IMR-90 (cell line): ENCODE measurements around the gene PLA2G12B.

ENCODE experiments used
- CEBPB ChIP-seq: IDR thresholded peaks from 2 replicates; pipeline ENCODE4 v1.6.1; 2012; ENCODE audit warnings: low read depth, low read length, improper control_type of control experiment
- CHD1 ChIP-seq: IDR thresholded peaks from 2 replicates; pipeline ENCODE4 v1.6.1; 2012; ENCODE audit warnings: low read depth, low read length, improper control_type of control experiment
- MAFK ChIP-seq: IDR thresholded peaks from 2 replicates; pipeline ENCODE4 v1.6.1; 2012; ENCODE audit warnings: low read depth, low read length, improper control_type of control experiment
- POLR2A ChIP-seq: IDR thresholded peaks from 2 replicates; pipeline ENCODE4 v1.6.1; 2012; ENCODE audit warnings: mild to moderate bottlenecking, low read depth, low read length
- RAD21 ChIP-seq: IDR thresholded peaks from 2 replicates; pipeline ENCODE4 v1.6.1; 2012; ENCODE audit warnings: low read length, improper control_type of control experiment
- RFX5 ChIP-seq: IDR thresholded peaks from 2 replicates; pipeline ENCODE4 v1.8.0; 2012; ENCODE audit warnings: low read depth, mild to moderate bottlenecking, low read length, moderate library complexity
- TF ChIP-seq, protein P1 (sequence below): conservative IDR thresholded peaks from 2 replicates; pipeline ENCODE4 v1.5.1; 2012; ENCODE audit warnings: mild to moderate bottlenecking, low read depth, low read length, improper control_type of control experiment
- TF ChIP-seq, protein P2 (sequence below): fragments of 150-350 bp; IDR thresholded peaks from 2 replicates; pipeline ENCODE4 v1.6.1; 2016; ENCODE audit warnings: low read depth, mild to moderate bottlenecking, low read length, moderate library complexity, borderline replicate concordance
- TF ChIP-seq, protein P3 (sequence below): fragments of 150-350 bp; IDR thresholded peaks from 2 replicates; pipeline ENCODE4 v1.6.1; 2017; ENCODE audit warnings: mild to moderate bottlenecking, antibody characterized with exemption, low read length, low read depth

DNA sequence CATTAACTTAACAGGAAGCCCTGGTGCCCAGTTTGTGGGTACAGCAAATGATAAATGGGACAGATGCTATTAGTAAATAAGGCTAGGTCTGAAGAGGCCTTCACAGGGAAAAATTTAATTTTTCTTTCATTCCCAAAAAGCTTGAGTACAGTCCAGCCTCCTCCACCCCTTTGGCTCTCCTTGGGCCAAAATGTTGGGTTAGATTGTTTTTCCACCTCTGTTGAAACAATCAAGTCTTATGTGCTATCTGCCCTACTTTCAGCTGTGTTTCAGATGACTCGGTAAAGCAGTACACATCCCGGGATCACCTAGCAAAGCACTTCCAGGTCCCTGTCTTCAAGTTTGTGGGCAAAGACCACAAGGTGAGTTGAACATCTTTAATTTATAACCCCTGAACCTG is 24.3 kb downstream of the PLA2G12B start:
- TF ChIP-seq, protein P1, sequence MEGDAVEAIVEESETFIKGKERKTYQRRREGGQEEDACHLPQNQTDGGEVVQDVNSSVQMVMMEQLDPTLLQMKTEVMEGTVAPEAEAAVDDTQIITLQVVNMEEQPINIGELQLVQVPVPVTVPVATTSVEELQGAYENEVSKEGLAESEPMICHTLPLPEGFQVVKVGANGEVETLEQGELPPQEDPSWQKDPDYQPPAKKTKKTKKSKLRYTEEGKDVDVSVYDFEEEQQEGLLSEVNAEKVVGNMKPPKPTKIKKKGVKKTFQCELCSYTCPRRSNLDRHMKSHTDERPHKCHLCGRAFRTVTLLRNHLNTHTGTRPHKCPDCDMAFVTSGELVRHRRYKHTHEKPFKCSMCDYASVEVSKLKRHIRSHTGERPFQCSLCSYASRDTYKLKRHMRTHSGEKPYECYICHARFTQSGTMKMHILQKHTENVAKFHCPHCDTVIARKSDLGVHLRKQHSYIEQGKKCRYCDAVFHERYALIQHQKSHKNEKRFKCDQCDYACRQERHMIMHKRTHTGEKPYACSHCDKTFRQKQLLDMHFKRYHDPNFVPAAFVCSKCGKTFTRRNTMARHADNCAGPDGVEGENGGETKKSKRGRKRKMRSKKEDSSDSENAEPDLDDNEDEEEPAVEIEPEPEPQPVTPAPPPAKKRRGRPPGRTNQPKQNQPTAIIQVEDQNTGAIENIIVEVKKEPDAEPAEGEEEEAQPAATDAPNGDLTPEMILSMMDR: no peak
- TF ChIP-seq RAD21 (no peak), POLR2A (no peak), CEBPB (no peak), MAFK (no peak), CHD1 (no peak), RFX5 (no peak)
- TF ChIP-seq, protein P2, sequence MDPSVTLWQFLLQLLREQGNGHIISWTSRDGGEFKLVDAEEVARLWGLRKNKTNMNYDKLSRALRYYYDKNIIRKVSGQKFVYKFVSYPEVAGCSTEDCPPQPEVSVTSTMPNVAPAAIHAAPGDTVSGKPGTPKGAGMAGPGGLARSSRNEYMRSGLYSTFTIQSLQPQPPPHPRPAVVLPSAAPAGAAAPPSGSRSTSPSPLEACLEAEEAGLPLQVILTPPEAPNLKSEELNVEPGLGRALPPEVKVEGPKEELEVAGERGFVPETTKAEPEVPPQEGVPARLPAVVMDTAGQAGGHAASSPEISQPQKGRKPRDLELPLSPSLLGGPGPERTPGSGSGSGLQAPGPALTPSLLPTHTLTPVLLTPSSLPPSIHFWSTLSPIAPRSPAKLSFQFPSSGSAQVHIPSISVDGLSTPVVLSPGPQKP: no peak
- TF ChIP-seq, protein P3, sequence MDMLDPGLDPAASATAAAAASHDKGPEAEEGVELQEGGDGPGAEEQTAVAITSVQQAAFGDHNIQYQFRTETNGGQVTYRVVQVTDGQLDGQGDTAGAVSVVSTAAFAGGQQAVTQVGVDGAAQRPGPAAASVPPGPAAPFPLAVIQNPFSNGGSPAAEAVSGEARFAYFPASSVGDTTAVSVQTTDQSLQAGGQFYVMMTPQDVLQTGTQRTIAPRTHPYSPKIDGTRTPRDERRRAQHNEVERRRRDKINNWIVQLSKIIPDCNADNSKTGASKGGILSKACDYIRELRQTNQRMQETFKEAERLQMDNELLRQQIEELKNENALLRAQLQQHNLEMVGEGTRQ: no peak
